Spleen (tissue), 7 donors: ENCODE results near the gene HP.

Experiments
- POLR2A ChIP-seq, 3 donors: fragments of 450-650 bp; IDR thresholded peaks; one replicate each; pipeline ENCODE4 v1.5.1; 2017; ENCODE audit warnings: antibody characterized with exemption in 3 of 3, mild to moderate bottlenecking in 1 of 3
- POLR2AphosphoS5 ChIP-seq, 3 donors: sonication (generic); formaldehyde crosslinking; IDR thresholded peaks; one replicate each; pipeline ENCODE4 v1.5.1; 2017; ENCODE audit warnings: antibody characterized with exemption in 3 of 3
- TF ChIP-seq, protein P1 (sequence below), 11 experiments: fragments of 200-600 bp in 7 of 11; fragments of 450-650 bp in 4 of 11; sonication (generic) in 4 of 11; IDR thresholded peaks in 8 of 11; conservative IDR thresholded peaks in 3 of 11; 1 replicate in 7 of 11; 2 replicates in 4 of 11; pipeline versions ENCODE4 v1.4.0 to v1.8.0; 2016 to 2021; ENCODE audit warnings: antibody characterized with exemption in 11 of 11, inconsistent platforms in 4 of 11, mild to moderate bottlenecking in 1 of 11
- donor health status: DM: no; HTN: no; CAD: no; lungs with moderate emphysema.
- donor health status: DM: no; HTN: no; CAD: no.
- donor health status: DM: no; HTN: no; CAD: no.

DNA sequence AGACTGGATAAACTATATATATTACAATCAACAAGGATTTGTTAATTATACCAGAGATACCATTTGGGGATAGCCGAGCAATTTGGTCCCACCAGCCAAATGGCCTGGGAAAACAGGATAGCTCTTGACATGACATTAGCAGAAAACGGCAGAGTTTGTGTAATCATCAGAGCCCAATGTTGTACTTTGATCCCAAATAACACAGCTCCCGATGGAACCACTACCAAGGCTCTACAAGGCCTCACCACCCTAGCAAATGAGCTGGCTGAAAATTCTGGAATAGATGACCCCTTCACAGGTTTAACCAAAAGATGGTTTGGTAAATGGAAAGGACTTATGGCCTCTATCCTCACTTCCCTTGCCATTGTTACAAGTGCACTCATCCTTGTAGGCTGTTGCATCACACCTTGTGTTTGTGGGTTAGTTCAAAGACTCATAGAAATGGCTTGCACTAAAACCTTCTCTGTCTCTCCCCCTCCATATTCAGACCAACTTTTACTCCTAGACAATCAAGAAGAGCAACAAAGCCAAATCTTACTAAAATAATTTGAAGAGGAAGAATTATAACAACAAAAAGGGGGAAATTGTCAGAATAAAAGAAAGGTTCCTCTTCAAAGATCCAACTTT, 29.6 kb downstream of the HP start:
- TF ChIP-seq, protein P1, sequence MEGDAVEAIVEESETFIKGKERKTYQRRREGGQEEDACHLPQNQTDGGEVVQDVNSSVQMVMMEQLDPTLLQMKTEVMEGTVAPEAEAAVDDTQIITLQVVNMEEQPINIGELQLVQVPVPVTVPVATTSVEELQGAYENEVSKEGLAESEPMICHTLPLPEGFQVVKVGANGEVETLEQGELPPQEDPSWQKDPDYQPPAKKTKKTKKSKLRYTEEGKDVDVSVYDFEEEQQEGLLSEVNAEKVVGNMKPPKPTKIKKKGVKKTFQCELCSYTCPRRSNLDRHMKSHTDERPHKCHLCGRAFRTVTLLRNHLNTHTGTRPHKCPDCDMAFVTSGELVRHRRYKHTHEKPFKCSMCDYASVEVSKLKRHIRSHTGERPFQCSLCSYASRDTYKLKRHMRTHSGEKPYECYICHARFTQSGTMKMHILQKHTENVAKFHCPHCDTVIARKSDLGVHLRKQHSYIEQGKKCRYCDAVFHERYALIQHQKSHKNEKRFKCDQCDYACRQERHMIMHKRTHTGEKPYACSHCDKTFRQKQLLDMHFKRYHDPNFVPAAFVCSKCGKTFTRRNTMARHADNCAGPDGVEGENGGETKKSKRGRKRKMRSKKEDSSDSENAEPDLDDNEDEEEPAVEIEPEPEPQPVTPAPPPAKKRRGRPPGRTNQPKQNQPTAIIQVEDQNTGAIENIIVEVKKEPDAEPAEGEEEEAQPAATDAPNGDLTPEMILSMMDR (IDR thresholded peaks at IDR 0.05 in 8 of 11, conservative IDR thresholded peaks at IDR 0.05 in 3 of 11) = no peak
- TF ChIP-seq POLR2A (IDR thresholded peaks at IDR 0.05) (no peak), POLR2AphosphoS5 (IDR thresholded peaks at IDR 0.05) (no peak)
